H1 (cell line): ENCODE data around the gene TLL2. TPM values are rescaled to one million over a fixed set of nuclear protein-coding genes. Genes with fewer than 3 reads are reported as not detected.

Source experiments
- BACH1 ChIP-seq: IDR thresholded peaks from 2 replicates; pipeline ENCODE4 v1.6.1; 2012; ENCODE audit warnings: low read length, improper control_type of control experiment
- CTBP2 ChIP-seq: IDR thresholded peaks from 2 replicates; pipeline ENCODE4 v1.7.0; 2011; ENCODE audit warnings: borderline replicate concordance, mild to moderate bottlenecking, moderate library complexity, mixed read lengths, low read length; ENCODE audit not compliant: insufficient read depth, insufficient read length
- E2F6 ChIP-seq: IDR thresholded peaks from 2 replicates; pipeline ENCODE4 v1.6.1; 2012; ENCODE audit warnings: inconsistent platforms
- GABPA ChIP-seq: IDR thresholded peaks from 2 replicates; pipeline ENCODE4 v1.6.1; 2011; ENCODE audit warnings: mild to moderate bottlenecking, low read length, moderate library complexity, borderline replicate concordance; ENCODE audit not compliant: insufficient read depth
- GTF2F1 ChIP-seq: IDR thresholded peaks from 2 replicates; pipeline ENCODE4 v1.6.1; 2012; ENCODE audit warnings: low read depth, low read length, improper control_type of control experiment, borderline replicate concordance
- HDAC6 ChIP-seq: IDR thresholded peaks from one replicate; pipeline ENCODE4 v1.7.1; 2012; ENCODE audit warnings: low read depth, mild to moderate bottlenecking, inconsistent platforms, low read length, moderate library complexity
- JUN ChIP-seq: IDR thresholded peaks from 2 replicates; pipeline ENCODE4 v1.6.1; 2011; ENCODE audit warnings: low read depth, mild to moderate bottlenecking, improper control_type of control experiment, low read length
- KDM1A ChIP-seq: fragments of 200-600, 300-600 bp; sonication (generic); IDR thresholded peaks from 2 replicates; pipeline ENCODE4 v1.7.1; 2016; ENCODE audit warnings: mild to moderate bottlenecking, low read length, borderline replicate concordance
- MAFK ChIP-seq: IDR thresholded peaks from 2 replicates; pipeline ENCODE4 v1.6.1; 2012; ENCODE audit warnings: low read depth, mild to moderate bottlenecking, improper control_type of control experiment, low read length
- MAX ChIP-seq: IDR thresholded peaks from 2 replicates; pipeline ENCODE4 v1.6.1; 2012; ENCODE audit warnings: inconsistent platforms
- PHF8 ChIP-seq: fragments of 200-600 bp; sonication (generic); conservative IDR thresholded peaks from 2 replicates; pipeline ENCODE4 v1.7.1; 2012; ENCODE audit warnings: low read depth, mild to moderate bottlenecking, inconsistent platforms, low read length, moderate library complexity
- RAD21 ChIP-seq, 2 experiments: IDR thresholded peaks in 1 of 2; conservative IDR thresholded peaks in 1 of 2; 2 replicates each; pipeline ENCODE4 v1.6.1; 2011; ENCODE audit warnings: low read depth in 2 of 2, low read length in 2 of 2, improper control_type of control experiment in 1 of 2, inconsistent platforms in 1 of 2, mild to moderate bottlenecking in 1 of 2, moderate library complexity in 1 of 2
- RBBP5 ChIP-seq: IDR thresholded peaks from 2 replicates; pipeline ENCODE4 v1.7.1; 2012; ENCODE audit warnings: low read depth, mild to moderate bottlenecking, inconsistent platforms, low read length, moderate library complexity, borderline replicate concordance
- SIRT6 ChIP-seq: IDR thresholded peaks from one replicate; pipeline ENCODE4 v1.7.1; 2012; ENCODE audit warnings: low read length, inconsistent platforms
- SRF ChIP-seq: IDR thresholded peaks from 2 replicates; pipeline ENCODE4 v1.6.1; 2011; ENCODE audit warnings: mild to moderate bottlenecking, low read depth, low read length, moderate library complexity
- SUZ12 ChIP-seq: fragments of 200-600 bp; sonication (generic); IDR thresholded peaks from 2 replicates; pipeline ENCODE4 v1.6.1; 2012; ENCODE audit warnings: mild to moderate bottlenecking, inconsistent platforms, low read length, moderate library complexity, mixed read lengths
- ZNF274 ChIP-seq: IDR thresholded peaks from 2 replicates; pipeline ENCODE4 v1.7.0; 2012; ENCODE audit warnings: low read length, borderline replicate concordance; ENCODE audit errors: extremely low read depth
- polyA plus RNA-seq, 7 experiments: library from polyadenylated mRNA; depleted of rRNA in 3 of 7; stranded (reverse) in 5 of 7; unstranded in 2 of 7; fragments of >200 nt in 5 of 7; fragments of 200-250 nt in 2 of 7; gene quantifications; 1 replicate in 5 of 7; 2 replicates in 1 of 7; 4 replicates in 1 of 7; pipeline versions ENCODE4 v1.2.1 to v1.2.3, GENCODE V29; 2011 to 2013; ENCODE audit warnings: missing spikeins in 2 of 7, mixed read lengths in 2 of 7
- total RNA-seq: library from RNA; stranded (reverse); fragmentation: NEBNext Ultra II Directional; extraction: Animal tissue kit (Norgen Biotek cat#: 25700); gene quantifications from 2 replicates; pipeline ENCODE4 v1.2.1, GENCODE V29; 2021

Gene TLL2
- total and polyA plus RNA-seq, 2 of the 8 experiments (the other 6 are each of a cell fraction or from before 2014, with no cell fraction given): 2.4 to 3.2 TPM

- TF ChIP-seq GABPA (no peak), SIRT6 (no peak), MAFK (no peak), ZNF274 (no peak), RBBP5 (no peak), E2F6 (peak; percentile 36), JUN (no peak), SUZ12 (no peak), SRF (no peak), RAD21 (IDR thresholded peaks at IDR 0.05 in 1 of 2, conservative IDR thresholded peaks at IDR 0.05 in 1 of 2; ENCODE audit: low read depth in 2 of 2, low read length in 2 of 2) (no peak), PHF8 (no peak), GTF2F1 (no peak), MAX (peak; percentile 87), HDAC6 (no peak), BACH1 (no peak), KDM1A (peak; percentile 96), CTBP2 (no peak)
These were observed 172.2 kb downstream of the TLL2 start (continued) for GRCh38 chr10:96341219-96342182.
